CD14-positive monocyte (primary cell): ENCODE results near the gene GMPPA. TPM values are rescaled to one million over a fixed set of nuclear protein-coding genes. Genes with fewer than 3 reads are reported as not detected.

Experiments
- DNase-seq, 3 donors: peaks; one replicate each; pipeline ENCODE4 v3.0.0-alpha.2; 2011 to 2022
- H2AFZ ChIP-seq: 2 replicates; pipeline ENCODE4 v1.6.0; 2012; ENCODE audit warnings: mild to moderate bottlenecking, low read depth, low read length, inconsistent platforms; ENCODE audit not compliant: insufficient read depth, poor library complexity, severe bottlenecking
- H3K27ac ChIP-seq, 2 donors: 1 replicate in 1 of 2; 2 replicates in 1 of 2; pipeline ENCODE4 v1.5.1; 2012 to 2013; ENCODE audit warnings: low read length in 2 of 2, control low read depth in 1 of 2, inconsistent platforms in 1 of 2, low read depth in 1 of 2, mild to moderate bottlenecking in 1 of 2
- H3K27me3 ChIP-seq, 2 donors: one replicate each; pipeline versions ENCODE4 v1.6.0 to v1.6.1; 2011 to 2013; ENCODE audit warnings: low read length in 2 of 2; ENCODE audit not compliant: control insufficient read depth in 2 of 2, insufficient read depth in 2 of 2
- H3K36me3 ChIP-seq, 2 donors: replicated peaks in 1 of 2; 1 replicate in 1 of 2; 2 replicates in 1 of 2; pipeline versions ENCODE4 v1.5.1 to v1.6.1; 2012 to 2013; ENCODE audit warnings: low read length in 2 of 2, control low read depth in 1 of 2, inconsistent platforms in 1 of 2, mild to moderate bottlenecking in 1 of 2; ENCODE audit not compliant: insufficient read depth in 2 of 2, control insufficient read depth in 1 of 2
- H3K4me1 ChIP-seq, 2 donors: 1 replicate in 1 of 2; 2 replicates in 1 of 2; pipeline versions ENCODE4 v1.5.1 to v1.6.1; 2012 to 2013; ENCODE audit warnings: low read length in 2 of 2, control low read depth in 1 of 2, inconsistent platforms in 1 of 2, mild to moderate bottlenecking in 1 of 2, moderate library complexity in 1 of 2; ENCODE audit not compliant: insufficient read depth in 2 of 2, control insufficient read depth in 1 of 2
- H3K4me2 ChIP-seq: replicated peaks from 2 replicates; pipeline ENCODE3; 2012; ENCODE audit warnings: low read length, moderate library complexity, mild to moderate bottlenecking; ENCODE audit not compliant: poor library complexity, severe bottlenecking; ENCODE audit errors: extremely low read depth
- H3K4me3 ChIP-seq, 3 experiments: fragments of 200-600 bp in 1 of 3; sonication (generic) in 1 of 3; replicated peaks in 1 of 3; 1 replicate in 2 of 3; 2 replicates in 1 of 3; pipeline ENCODE4 v1.5.1; 2011 to 2013; ENCODE audit warnings: low read length in 3 of 3, mild to moderate bottlenecking in 3 of 3, control low read depth in 2 of 3, low read depth in 2 of 3, inconsistent platforms in 1 of 3, moderate library complexity in 1 of 3
- H3K79me2 ChIP-seq: 2 replicates; pipeline ENCODE4 v1.6.0; 2012; ENCODE audit warnings: mild to moderate bottlenecking, control low read depth, inconsistent platforms, low read length, moderate library complexity; ENCODE audit not compliant: insufficient read depth
- H3K9ac ChIP-seq: 2 replicates; pipeline ENCODE4 v1.6.0; 2017; ENCODE audit warnings: low read length, mild to moderate bottlenecking; ENCODE audit not compliant: insufficient read depth, poor library complexity, severe bottlenecking
- H3K9me3 ChIP-seq, 2 donors: replicated peaks in 1 of 2; 1 replicate in 1 of 2; 2 replicates in 1 of 2; pipeline versions ENCODE4 v1.5.1 to v1.6.1; 2012 to 2013; ENCODE audit warnings: low read length in 2 of 2, control low read depth in 1 of 2; ENCODE audit not compliant: control insufficient read depth in 1 of 2, insufficient read depth in 1 of 2
- H4K20me1 ChIP-seq: 2 replicates; pipeline ENCODE4 v1.6.0; 2012; ENCODE audit warnings: mild to moderate bottlenecking, low read length, control low read depth, moderate library complexity; ENCODE audit not compliant: insufficient read depth
- H3K27ac Mint-ChIP-seq, 7 donors: one replicate each; pipeline ENCODE4 v1.8.0; 2020; ENCODE audit warnings: mild to moderate bottlenecking in 7 of 7, mixed read lengths in 7 of 7, moderate library complexity in 6 of 7, inconsistent platforms in 2 of 7
- H3K27me3 Mint-ChIP-seq, 3 donors: one replicate each; pipeline ENCODE4 v1.8.0; 2021 to 2022; ENCODE audit warnings: low read depth in 3 of 3, mild to moderate bottlenecking in 3 of 3, mixed read lengths in 3 of 3, moderate library complexity in 3 of 3, inconsistent platforms in 1 of 3
- H3K36me3 Mint-ChIP-seq, 2 donors: one replicate each; pipeline ENCODE4 v1.8.0; 2020; ENCODE audit warnings: mixed read lengths in 2 of 2, inconsistent platforms in 1 of 2, mild to moderate bottlenecking in 1 of 2
- H3K4me1 Mint-ChIP-seq: one replicate; pipeline ENCODE4 v1.8.0; 2020; ENCODE audit warnings: mild to moderate bottlenecking, mixed read lengths
- H3K4me3 Mint-ChIP-seq, 2 donors: one replicate each; pipeline ENCODE4 v1.8.0; 2020; ENCODE audit warnings: mild to moderate bottlenecking in 2 of 2, mixed read lengths in 2 of 2, moderate library complexity in 1 of 2
- H3K9me3 Mint-ChIP-seq, 7 donors: one replicate each; pipeline ENCODE4 v1.8.0; 2020 to 2022; ENCODE audit warnings: mixed read lengths in 7 of 7, mild to moderate bottlenecking in 6 of 7, moderate library complexity in 6 of 7, inconsistent platforms in 2 of 7
- WGBS: methylation state at CpG from one replicate; pipeline ENCODE4 v1.1.5; 2013; ENCODE audit warnings: missing lambda C conversion rate; ENCODE audit not compliant: insufficient coverage; 5-methylcytosine and 5-hydroxymethylcytosine counted together
- intact Hi-C, 2 donors: fragments of 100-400 bp; cut with micrococcal nuclease; formaldehyde crosslinking; loops; one replicate each; pipeline versions ENCODE4 v1.15.0 to v1.15.1; 2023
- polyA plus RNA-seq, 3 donors: library from polyadenylated mRNA; depleted of rRNA in 1 of 3; unstranded in 2 of 3; stranded (reverse) in 1 of 3; fragments of 300-500 nt in 2 of 3; fragments of >200 nt in 1 of 3; fragmentation: Illumina TruSeq in 2 of 3; gene quantifications; 1 replicate in 2 of 3; 2 replicates in 1 of 3; pipeline ENCODE4 v1.2.3, GENCODE V29; 2012 to 2021
- TF ChIP-seq, protein P1 (sequence below): fragments of 200-600 bp; IDR thresholded peaks from one replicate; pipeline ENCODE4 v1.8.0; 2022; ENCODE audit warnings: antibody characterized with exemption, mild to moderate bottlenecking

The GMPPA gene
- polyA plus RNA-seq, 3 donors, result 35.5 to 71.2 (median 35.9) TPM

DNA sequence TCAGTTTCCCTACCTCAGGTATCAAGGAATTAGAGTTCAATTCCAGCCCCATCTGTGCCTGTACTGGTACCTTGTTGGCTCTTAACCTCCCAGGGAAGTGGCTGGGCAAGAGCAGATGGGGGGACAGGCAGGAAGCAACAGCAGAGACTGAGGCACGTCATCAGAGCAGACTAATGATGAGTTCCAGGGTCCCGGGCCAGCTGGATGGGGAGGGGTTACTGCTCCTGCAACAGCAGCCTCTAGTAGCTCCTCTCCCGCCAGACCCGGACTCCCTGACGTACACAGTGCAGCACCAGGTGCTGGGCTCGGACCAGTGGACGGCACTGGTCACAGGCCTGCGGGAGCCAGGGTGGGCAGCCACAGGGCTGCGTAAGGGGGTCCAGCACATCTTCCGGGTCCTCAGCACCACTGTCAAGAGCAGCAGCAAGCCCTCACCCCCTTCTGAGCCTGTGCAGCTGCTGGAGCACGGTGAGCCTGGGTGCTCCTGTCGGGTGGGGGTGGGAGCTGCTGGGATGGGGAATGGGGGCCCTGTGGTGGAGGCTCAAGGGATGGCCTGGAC, 26.0 kb upstream of the GMPPA start:
- H2AFZ ChIP-seq, result no peak overlapping the region
- H4K20me1 ChIP-seq, result no peaks in the 10 kb centered on the region
- Mint-ChIP-seq H3K36me3 (no peaks in the 10 kb centered on the region), H3K27me3 (peaks cover 5 to 21% (median 15%) of the 10 kb centered on the region in 3 donors), H3K27ac (no peak overlapping the region), H3K4me1 (peaks cover 2% of the 10 kb centered on the region), H3K9me3 (no peaks in the 10 kb centered on the region), H3K4me3 (no peak overlapping the region)
- H3K79me2 ChIP-seq, result no peaks in the 10 kb centered on the region
- no peaks in the 10 kb centered on the region for H3K36me3 ChIP-seq
- H3K9ac ChIP-seq, result no peak overlapping the region
- TF ChIP-seq, protein P1, sequence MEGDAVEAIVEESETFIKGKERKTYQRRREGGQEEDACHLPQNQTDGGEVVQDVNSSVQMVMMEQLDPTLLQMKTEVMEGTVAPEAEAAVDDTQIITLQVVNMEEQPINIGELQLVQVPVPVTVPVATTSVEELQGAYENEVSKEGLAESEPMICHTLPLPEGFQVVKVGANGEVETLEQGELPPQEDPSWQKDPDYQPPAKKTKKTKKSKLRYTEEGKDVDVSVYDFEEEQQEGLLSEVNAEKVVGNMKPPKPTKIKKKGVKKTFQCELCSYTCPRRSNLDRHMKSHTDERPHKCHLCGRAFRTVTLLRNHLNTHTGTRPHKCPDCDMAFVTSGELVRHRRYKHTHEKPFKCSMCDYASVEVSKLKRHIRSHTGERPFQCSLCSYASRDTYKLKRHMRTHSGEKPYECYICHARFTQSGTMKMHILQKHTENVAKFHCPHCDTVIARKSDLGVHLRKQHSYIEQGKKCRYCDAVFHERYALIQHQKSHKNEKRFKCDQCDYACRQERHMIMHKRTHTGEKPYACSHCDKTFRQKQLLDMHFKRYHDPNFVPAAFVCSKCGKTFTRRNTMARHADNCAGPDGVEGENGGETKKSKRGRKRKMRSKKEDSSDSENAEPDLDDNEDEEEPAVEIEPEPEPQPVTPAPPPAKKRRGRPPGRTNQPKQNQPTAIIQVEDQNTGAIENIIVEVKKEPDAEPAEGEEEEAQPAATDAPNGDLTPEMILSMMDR, result no peak
- 90% methylated on average over 12 of the region's 12 CpGs for WGBS
- H3K9me3 ChIP-seq, result no peaks in the 10 kb centered on the region
- H3K4me3 ChIP-seq, result no peak overlapping the region
- intact Hi-C loops, result no loop called here
- no peaks in the 10 kb centered on the region for H3K27me3 ChIP-seq
- no peak for DNase-seq
- no peaks in the 10 kb centered on the region for H3K4me1 ChIP-seq
- H3K4me2 ChIP-seq, result no peak overlapping the region
- no peak overlapping the region for H3K27ac ChIP-seq

DNA sequence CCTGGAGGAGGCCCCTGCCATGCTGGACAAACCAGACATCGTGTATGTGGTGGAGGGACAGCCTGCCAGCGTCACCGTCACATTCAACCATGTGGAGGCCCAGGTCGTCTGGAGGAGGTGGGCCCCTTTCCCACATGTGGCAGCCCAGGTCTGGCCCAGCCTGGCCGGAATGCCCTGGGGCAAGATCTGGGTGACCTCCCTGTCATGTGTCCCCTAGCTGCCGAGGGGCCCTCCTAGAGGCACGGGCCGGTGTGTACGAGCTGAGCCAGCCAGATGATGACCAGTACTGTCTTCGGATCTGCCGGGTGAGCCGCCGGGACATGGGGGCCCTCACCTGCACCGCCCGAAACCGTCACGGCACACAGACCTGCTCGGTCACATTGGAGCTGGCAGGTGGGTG, 25.2 kb upstream of the GMPPA start:
- WGBS, result 98% methylated on average over 15 of the region's 18 CpGs
- peaks cover 5 to 21% (median 15%) of the 10 kb centered on the region in 3 donors for H3K27me3 Mint-ChIP-seq
- intact Hi-C loops, result no loop called here
- Histone ChIP-seq H3K9me3 (no peaks in the 10 kb centered on the region), H4K20me1 (no peaks in the 10 kb centered on the region), H3K27ac (no peak overlapping the region), H2AFZ (no peak overlapping the region), H3K4me2 (no peak overlapping the region), H3K4me1 (no peaks in the 10 kb centered on the region), H3K9ac (no peak overlapping the region), H3K36me3 (no peaks in the 10 kb centered on the region), H3K27me3 (no peaks in the 10 kb centered on the region), H3K79me2 (no peaks in the 10 kb centered on the region), H3K4me3 (no peak overlapping the region)
- no peaks in the 10 kb centered on the region for H3K36me3 Mint-ChIP-seq
- no peak for DNase-seq
- no peaks in the 10 kb centered on the region for H3K9me3 Mint-ChIP-seq
- TF ChIP-seq, protein P1, result no peak
- H3K4me1 Mint-ChIP-seq, result peaks cover 2% of the 10 kb centered on the region
- no peak overlapping the region for H3K27ac Mint-ChIP-seq
- H3K4me3 Mint-ChIP-seq, result no peak overlapping the region
